Stimulated activated CD8-positive, alpha-beta memory T cell treated with anti-CD3 and anti-CD28 coated beads, Interleukin-12 subunit alpha, Interleukin-12 subunit beta, amount 100 ng/mL, for 24 hours (primary cell): ENCODE results near the gene SZRD1.

ENCODE experiments used
- DNase-seq: peaks from one replicate; pipeline ENCODE4 v3.0.0-alpha.2; 2020; ENCODE audit errors: extremely low read depth

The SZRD1 gene

GRCh38 chr1:16394977-16395376 is 27.9 kb downstream of the SZRD1 start:
- no peak for DNase-seq

GRCh38 chr1:16396591-16396990 is 29.5 kb downstream of the SZRD1 start:
- DNase-seq: no peak

GRCh38 chr1:16397120-16397519 is 30.1 kb downstream of the SZRD1 start:
- DNase-seq: no peak

GRCh38 chr1:16398371-16398953 is 31.4 kb downstream of the SZRD1 start:
- no peak for DNase-seq

GRCh38 chr1:16402742-16403141 is 35.7 kb downstream of the SZRD1 start:
- no peak for DNase-seq

- no peak for DNase-seq
Measured at GRCh38 chr1:16405441-16405840, 38.4 kb downstream of the SZRD1 start.

GRCh38 chr1:16406868-16407267 is 39.8 kb downstream of the SZRD1 start:
- DNase-seq: no peak

- no peak for DNase-seq
Measured at GRCh38 chr1:16409536-16410152, 42.6 kb downstream of the SZRD1 start.

GRCh38 chr1:16410803-16411202 is 43.8 kb downstream of the SZRD1 start:
- no peak for DNase-seq

- DNase-seq: no peak
Measured at GRCh38 chr1:16413191-16413590, 46.1 kb downstream of the SZRD1 start.

- no peak for DNase-seq
Measured at GRCh38 chr1:16418823-16419425, 51.9 kb downstream of the SZRD1 start.

- DNase-seq: peak; percentile 20
Measured at GRCh38 chr1:16420424-16421118, 53.5 kb downstream of the SZRD1 start.

GRCh38 chr1:16421201-16421600 is 54.2 kb downstream of the SZRD1 start:
- no peak for DNase-seq

- DNase-seq: no peak
Measured at GRCh38 chr1:16422041-16422440, 55.0 kb downstream of the SZRD1 start.

GRCh38 chr1:16425125-16426025 is 58.3 kb downstream of the SZRD1 start:
- DNase-seq: no peak

- DNase-seq: no peak
Measured at GRCh38 chr1:16430606-16431005, 63.6 kb downstream of the SZRD1 start.

- DNase-seq: no peak
Measured at GRCh38 chr1:16433030-16433429, 66.0 kb downstream of the SZRD1 start.

- DNase-seq: no peak
Measured at GRCh38 chr1:16434007-16434406, 67.0 kb downstream of the SZRD1 start.

GRCh38 chr1:16434501-16434900 is 67.5 kb downstream of the SZRD1 start:
- DNase-seq: no peak

- no peak for DNase-seq
Measured at GRCh38 chr1:16436946-16437474, 70.0 kb downstream of the SZRD1 start, which contains the start of gene SPATA21. SPATA21 (minus strand) TSS chr1:16437424; CDS start chr1:16431371, 6,053 bp downstream.

GRCh38 chr1:16438516-16438915 is 71.5 kb downstream of the SZRD1 start:
- DNase-seq: no peak
